GM12864 (cell line): ENCODE data around the gene DNAH8.

ENCODE experiments used
- DNase-seq: peaks from one replicate; pipeline ENCODE4 v3.0.0-alpha.2; 2011; ENCODE audit warnings: low read depth
- H3K4me3 ChIP-seq: 2 replicates; pipeline ENCODE4 v1.5.1; 2011; ENCODE audit warnings: mild to moderate bottlenecking, low read depth, low read length, control low read depth
- CTCF ChIP-seq: IDR thresholded peaks from 2 replicates; pipeline ENCODE4 v1.5.1; 2011; ENCODE audit warnings: low read depth, mild to moderate bottlenecking, moderate library complexity, low read length, control low read depth, inconsistent platforms; ENCODE audit errors: missing control alignments

The DNAH8 gene

GRCh38 chr6:39059496-39060310 lies 344.6 kb downstream of the DNAH8 start:
- no peak for TF ChIP-seq CTCF
- DNase-seq, result no peak
- no peak overlapping the region for H3K4me3 ChIP-seq

GRCh38 chr6:39060467-39061160 lies 345.5 kb downstream of the DNAH8 start:
- H3K4me3 ChIP-seq, result no peak overlapping the region
- TF ChIP-seq CTCF, result no peak
- no peak for DNase-seq

GRCh38 chr6:39061182-39061581 lies 346.1 kb downstream of the DNAH8 start:
- no peak overlapping the region for H3K4me3 ChIP-seq
- no peak for DNase-seq
- TF ChIP-seq CTCF, result no peak

- DNase-seq, result no peak
- H3K4me3 ChIP-seq, result no peak overlapping the region
- TF ChIP-seq CTCF, result no peak
These were observed 346.5 kb downstream of the DNAH8 start for GRCh38 chr6:39061588-39061987.

GRCh38 chr6:39062014-39062740 lies 347.1 kb downstream of the DNAH8 start:
- TF ChIP-seq CTCF, result no peak
- no peak for DNase-seq
- no peak overlapping the region for H3K4me3 ChIP-seq

GRCh38 chr6:39063526-39063925 lies 348.4 kb downstream of the DNAH8 start:
- TF ChIP-seq CTCF, result no peak
- DNase-seq, result no peak
- H3K4me3 ChIP-seq, result no peak overlapping the region
